HG03342 (cell line): ENCODE results near the gene PTTG1.

Experiments used
- ATAC-seq: cut with Tn5 transposase; IDR thresholded peaks from one replicate; pipeline ENCODE4 v1.9.1; 2021; ENCODE audit warnings: mild to moderate bottlenecking, moderate library complexity; ENCODE audit not compliant: unreplicated experiment

Gene PTTG1

DNA sequence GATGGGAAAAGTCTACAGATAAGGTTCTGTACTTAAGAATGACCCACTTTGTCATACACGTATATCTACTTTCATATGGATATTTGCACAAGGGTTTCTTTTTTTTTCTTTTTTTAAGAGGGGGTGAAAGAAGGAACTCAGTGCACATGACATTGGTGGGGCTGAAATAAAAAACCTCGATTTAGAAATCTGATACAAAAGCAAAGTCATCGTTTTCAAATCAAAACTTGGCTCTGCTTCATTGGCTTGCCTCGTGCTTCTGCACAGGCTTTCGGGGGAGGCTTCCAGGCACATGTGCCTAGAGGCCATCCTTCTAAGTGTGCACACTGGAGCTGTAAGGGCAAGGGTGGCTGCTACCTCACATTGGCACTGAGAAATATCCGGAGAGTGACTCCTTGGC, 31.1 kb downstream of the PTTG1 start:
- ATAC-seq: no peak

DNA sequence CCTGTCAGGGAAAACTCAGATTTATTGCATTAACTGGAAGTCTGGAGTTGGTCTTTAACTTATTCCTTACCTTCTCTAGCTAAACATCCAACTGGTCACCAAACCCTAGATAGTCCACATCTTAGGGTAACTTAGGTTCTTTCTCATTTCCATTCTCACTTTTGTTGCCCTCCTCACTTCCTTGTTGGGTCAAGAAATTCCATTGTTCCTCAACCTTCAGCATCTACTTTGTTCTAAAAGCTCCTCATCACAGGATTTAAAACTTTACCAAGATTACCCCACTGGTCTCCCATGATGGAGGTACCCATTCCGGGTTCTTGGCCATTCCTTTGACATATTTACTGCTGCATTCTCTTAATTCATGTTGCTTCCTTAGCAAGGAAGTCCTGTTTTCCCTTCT, 32.1 kb downstream of the PTTG1 start:
- ATAC-seq: no peak

DNA sequence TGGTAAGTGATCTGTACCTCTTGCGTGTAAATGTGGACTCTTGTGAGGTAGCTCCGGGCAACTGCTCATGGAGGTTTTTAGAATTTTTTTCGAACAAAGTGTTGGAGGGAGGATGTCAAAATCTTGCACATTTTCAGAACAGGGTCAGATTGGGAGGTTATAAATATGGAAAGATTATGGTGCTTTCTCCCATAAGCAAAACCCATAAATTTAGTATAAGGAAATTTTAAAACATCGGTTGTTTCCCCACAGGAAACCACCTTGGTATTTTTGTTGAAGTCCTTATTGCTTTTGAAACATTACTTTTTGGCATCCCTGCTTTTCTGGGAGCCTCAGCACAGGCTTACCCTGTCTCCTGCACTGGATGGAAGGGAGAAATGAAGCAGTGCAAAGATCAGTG, 33.9 kb downstream of the PTTG1 start:
- no peak for ATAC-seq

DNA sequence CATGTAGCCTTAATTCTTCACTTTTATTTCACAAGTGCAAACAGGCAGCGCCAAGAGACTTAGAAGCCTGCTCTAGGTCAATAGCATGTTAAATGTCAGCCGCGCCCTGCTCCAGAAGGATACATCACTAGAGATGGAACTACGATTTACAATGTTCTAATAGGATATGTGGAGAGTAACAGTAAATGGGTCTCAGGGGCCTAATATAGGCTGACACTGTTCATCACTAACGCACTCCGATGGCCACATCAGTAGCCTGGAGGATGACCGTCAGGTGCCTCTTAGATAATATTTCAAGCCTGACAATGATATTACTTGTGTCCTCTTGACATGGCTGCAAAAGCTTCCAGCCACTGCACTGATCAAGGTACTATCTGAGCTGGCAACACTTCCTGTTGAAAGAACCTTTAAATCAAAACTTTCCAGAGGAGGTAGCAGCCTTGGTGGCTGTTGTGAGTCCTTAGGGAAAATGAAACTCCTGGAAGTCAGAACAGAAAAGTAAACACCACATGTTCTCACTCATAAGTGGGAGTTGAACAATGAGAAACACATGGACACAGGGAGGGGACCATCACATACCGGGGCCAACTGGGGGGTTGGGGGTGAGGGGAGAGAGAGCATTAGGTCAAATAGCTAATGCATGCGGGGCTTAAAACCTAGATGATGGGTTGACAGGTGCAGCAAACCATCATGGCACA, 35.0 kb downstream of the PTTG1 start:
- ATAC-seq: no peak

DNA sequence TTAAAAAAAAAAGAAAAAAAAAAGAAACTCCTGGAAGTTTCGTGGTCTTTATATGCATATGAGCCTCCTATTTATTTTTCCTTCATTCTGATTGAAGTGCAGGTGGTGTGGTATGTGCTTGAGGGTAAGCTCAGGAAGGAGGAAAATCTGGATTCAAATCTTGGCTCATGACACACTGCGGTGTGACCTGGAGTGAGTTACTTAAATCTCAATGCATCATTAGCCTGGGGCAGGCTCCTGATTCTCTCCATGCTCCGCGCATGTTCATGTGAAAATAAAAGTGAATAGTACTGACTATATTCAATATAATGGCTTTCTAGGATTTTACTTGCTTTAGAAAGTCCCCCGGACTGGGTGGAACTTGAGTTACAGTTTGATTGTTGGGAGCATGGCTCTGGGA, 35.6 kb downstream of the PTTG1 start:
- no peak for ATAC-seq

DNA sequence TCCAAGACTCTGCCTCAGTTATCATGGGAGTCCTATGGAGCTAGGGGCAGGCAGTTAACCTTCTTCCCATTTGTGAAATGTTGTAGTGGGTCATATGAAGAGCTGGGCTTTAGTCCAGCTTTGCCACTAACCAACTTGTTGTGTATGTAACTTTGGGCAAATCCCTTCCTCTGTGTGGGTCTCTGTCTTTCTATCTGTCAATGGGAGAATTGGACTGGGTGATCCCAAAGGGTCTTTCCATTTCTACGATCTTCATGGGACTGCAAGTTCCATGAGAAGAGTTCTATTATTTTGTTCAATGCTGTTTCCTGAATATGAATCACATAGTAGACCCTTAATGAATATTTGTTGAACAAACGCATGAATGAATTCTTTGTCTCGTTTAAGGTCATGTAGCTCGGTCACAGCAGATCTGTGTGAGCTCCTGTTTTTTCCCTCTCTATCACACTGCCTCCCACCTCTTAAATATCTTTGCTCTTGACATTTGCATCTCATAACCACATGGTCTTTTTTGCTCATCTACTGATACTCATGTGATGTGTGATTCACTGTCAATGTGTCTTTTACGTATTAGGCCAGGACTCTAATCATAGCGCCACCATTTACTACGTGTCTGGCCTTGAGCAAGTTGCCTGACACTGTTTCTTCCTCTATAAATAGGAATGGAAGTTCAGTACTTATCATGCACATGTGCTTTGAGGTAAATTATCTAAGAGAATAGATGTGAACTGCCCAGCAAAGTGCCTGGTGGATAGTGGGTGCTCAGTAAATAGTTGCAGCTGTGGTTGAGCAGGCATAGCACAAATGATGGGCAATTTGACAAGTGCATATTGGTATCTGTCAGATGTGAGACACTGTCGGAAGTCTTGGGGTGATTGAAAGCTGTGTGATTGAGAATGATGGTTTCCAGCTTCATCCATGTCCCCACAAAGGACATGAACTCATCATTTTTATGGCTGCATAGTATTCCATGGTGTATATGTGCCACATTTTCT, 37.4 kb downstream of the PTTG1 start:
- ATAC-seq: peak; percentile 81

DNA sequence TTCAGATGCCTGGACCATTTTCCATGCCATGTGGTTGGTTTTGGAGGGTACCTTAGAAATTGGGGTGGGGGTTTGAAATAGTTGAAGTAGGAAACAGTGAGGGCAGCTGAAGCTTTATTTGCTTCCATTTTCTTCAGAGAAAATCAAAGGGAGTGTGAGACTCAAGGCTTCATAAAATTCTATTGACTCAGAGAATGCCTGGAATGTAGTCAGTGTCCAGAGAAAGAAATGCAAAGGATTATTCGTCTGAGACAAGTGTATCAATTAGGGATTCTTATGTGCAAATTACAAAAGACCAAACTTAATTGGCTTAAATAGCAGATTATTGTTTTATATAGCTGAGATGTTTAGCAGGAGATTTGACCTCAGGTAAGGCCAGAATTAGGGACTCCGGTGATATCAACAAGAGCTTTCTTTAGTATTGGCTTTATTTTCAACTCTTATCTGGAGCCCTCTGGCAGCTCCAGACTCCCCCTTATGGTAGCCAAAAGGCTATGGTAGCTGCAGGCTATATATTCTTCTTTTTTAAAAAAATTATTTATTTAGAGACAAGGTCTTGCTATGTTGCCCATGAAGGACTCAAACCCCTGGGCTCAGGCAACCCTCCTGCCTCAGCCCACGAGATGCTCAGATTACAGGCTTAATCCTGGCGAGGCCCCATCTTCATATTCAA, 38.9 kb downstream of the PTTG1 start:
- ATAC-seq: no peak

DNA sequence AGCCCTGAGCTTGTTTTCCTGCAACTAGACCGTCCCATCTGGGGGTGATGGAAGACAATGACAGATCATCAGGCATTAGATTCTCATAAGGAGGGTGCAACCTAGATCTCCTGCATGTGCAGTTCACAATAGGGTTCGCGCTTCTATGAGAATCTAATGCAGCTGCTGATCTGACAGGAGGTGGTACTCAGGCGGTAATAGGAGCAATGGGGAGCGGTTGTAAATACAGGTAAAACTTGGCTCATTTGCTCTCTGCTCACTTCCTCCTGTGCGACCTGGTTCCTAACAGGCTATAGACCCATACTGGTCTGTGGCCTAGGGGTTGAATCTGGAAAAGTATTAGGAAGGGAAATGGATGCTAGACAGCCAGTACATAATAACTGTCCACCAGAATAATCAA, 39.7 kb downstream of the PTTG1 start:
- ATAC-seq: no peak

DNA sequence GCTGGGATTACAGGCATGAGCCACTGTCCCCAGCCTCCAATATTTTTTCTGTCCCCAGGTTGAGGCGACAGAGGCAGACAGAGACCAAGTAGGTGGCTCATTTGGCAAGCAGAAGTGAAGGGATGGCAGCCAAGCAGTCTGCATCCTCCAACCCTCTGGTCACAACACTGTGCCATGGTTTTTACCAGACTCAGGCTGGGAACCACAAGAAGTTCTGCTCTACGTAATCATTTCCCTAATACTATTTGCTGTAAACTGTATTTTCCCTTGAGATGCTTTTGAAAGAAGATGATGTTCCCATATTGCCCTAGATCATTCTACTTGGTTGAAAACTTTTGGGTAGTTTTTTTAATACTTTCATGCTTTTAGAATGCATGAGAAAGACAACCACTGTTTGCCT, 40.5 kb downstream of the PTTG1 start:
- ATAC-seq: peak; percentile 20

DNA sequence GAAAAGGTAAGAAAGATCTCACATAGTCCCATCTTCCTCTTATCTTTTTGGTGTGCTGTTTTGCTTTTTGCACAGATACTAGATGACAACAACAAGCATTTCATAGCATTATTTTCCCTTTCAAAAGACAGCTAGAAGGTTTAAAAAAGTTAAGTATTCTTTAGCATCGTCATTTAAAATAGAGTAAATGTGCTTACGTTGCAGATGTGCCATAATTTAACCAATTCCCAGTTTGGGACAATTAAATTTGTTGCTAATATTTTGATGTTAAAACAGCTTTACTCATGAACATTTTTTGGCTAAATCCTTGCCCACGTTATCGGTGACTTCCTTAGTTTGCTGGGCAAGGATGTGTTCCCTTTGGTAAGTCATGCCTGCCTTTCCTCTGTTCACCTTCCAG, 41.6 kb downstream of the PTTG1 start:
- no peak for ATAC-seq

DNA sequence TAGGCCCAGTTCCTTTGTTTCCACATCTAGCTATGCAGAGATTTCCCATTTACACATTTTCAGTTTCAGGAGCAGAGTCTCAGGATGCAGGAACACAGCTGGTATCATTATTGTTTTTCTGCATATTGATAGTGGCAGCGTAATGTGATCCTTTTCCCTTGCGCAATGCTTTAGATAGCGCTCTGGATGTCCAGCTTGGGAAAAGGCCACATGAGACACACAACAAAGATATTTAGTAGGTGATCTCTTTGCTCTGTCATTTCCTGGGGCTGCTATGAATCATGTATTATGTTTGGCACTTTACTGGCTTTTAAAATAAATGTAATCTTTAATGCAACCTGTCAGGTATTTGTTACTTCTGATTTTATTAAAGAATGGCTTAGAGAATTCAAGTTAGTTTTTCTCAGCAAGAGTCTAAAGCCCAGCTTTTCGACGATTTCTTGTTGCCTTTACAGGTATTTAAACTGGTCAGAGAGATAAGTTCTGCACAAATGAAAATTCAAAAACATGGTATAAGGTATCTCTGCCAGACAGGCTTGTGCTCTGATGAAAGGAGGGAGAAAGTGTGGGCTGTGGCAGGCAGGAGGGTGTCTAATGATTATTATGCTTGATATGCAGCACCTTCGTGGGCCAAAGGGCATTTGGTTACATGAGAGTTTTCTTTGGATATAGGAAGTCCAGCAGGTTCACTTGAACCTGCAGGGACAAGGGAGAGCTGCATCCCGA, 42.2 kb downstream of the PTTG1 start:
- no peak for ATAC-seq

DNA sequence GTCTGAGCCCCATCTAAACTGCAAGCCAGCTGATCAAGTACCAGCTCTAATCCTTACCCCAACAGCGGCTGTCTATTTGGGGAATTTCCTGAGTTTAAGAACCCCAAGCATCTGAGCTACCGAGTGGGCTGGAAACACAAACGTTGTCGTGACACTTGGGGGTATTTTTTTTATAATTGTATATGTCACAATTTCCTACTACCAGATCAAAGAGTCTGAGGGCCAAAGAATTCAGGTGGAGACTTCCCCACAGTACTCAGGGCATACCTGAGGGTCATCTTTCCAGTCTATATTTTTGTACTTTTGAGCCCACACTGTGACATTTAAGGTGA, 42.8 kb downstream of the PTTG1 start:
- ATAC-seq: no peak

DNA sequence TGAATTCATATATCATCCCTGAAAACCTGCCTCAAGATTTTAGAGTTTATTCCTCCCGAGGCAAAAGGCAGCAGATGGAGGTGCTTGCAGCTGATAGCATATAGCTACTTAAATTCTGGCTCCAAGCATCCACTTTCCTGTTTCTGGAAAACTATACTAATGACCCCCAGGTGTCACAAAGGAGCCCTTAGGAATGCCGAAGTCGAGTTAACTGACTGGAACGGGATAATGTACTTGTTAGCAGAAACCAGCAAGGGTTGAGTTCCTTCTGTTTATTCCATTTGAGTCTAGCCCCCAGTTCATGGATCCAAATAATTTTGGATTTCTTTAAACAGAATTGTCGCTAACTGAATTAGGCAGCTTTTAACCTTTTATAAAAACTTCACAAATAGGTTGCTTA, 44.5 kb downstream of the PTTG1 start:
- ATAC-seq: no peak

DNA sequence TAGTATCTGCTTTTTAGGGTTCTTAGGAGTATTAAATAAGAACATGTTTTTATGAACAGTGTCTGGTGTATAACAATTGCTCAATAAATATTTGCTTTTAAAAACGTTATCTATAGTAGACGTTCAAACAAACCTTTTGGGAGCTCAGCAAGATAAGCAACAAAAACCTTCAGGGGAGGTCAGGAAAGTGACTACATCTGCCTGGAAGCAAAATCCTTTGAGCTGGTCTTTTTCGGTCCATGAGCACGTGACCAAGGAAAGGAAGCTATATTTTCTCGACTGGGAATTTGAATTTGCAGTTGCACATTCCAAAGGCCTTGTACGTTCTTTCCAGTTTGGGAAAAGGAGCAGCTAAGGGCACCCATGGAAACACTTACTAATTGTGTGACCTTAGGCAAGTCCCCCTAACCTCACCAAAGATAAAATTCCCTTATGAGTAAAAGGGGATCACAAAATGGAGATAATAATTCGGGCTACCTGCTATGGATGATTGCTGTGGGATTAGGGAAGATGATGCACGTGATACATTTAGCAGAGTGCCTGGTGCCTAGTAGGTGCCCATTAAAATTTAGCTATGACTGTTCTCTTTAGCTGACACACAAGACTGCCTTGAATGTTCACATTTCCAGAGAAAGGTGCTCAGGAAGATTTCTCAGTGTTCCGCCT, 45.4 kb downstream of the PTTG1 start:
- ATAC-seq: peak; percentile 10

DNA sequence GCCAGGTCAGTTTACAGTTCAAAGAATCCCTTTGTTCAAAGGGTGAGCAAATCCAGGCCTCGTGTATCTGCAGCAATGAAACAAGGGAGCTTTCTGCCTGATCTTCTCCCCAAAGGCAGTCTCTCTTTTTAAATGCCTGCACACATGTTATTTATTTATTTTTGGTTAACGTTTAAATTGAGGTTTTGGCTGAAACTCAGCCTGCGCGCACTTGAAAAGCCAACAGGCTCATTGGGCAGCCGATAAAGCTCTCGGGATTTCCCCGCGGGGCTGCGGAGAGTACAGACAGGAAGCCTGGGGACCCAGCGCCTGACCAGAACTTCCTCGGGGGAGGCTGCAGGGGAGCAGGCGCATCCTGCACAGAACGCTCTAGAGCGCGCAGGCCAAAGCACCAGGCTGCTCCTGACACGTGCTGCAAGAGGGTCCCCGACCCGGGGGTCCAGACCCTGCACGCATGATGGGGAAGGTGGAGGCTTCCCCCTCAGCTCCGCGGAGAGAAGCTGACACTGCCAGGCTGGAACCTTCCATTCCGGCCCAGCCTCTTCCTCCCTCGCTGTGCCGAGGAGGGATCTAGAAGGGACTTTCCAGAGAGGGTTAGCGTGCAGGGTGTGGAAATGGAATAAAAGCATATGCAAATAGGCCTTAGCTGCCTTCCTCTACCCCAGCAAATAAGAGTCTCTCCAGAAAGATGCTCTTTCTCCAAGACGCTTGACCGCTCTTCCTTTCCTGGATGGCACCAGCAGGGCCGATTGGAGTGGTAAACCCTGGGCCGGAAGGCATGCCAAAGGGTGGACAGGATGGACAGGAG, 46.1 kb downstream of the PTTG1 start:
- ATAC-seq: peak; percentile 87

DNA sequence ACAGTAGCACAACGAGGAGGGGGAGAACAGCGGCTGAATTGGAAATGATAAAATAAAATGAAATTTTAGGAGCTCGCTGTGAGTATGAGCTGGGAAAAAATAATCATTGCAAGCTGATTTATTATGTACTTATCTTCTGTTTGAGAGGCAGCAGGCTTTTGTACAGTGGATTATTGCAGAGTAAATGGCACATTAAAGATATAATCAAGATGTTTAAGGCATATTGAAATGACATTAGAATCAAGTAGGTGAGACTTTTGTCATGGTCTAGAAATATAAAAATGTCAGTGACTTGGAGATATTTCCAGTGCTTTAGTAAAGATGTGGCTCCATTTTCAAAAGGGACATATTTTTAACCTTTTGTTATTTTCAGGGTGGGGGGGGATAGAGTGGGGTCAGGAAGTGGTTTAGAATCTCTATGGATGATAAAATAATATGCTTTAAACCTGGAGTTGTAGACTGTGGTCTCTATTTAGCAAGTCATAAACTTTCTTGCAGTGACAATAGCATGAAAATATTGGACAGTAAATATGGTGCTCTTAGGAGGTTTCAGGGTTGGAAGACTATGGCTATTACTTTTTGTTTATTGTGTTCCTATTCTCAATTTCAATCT, 46.8 kb downstream of the PTTG1 start:
- ATAC-seq: no peak

DNA sequence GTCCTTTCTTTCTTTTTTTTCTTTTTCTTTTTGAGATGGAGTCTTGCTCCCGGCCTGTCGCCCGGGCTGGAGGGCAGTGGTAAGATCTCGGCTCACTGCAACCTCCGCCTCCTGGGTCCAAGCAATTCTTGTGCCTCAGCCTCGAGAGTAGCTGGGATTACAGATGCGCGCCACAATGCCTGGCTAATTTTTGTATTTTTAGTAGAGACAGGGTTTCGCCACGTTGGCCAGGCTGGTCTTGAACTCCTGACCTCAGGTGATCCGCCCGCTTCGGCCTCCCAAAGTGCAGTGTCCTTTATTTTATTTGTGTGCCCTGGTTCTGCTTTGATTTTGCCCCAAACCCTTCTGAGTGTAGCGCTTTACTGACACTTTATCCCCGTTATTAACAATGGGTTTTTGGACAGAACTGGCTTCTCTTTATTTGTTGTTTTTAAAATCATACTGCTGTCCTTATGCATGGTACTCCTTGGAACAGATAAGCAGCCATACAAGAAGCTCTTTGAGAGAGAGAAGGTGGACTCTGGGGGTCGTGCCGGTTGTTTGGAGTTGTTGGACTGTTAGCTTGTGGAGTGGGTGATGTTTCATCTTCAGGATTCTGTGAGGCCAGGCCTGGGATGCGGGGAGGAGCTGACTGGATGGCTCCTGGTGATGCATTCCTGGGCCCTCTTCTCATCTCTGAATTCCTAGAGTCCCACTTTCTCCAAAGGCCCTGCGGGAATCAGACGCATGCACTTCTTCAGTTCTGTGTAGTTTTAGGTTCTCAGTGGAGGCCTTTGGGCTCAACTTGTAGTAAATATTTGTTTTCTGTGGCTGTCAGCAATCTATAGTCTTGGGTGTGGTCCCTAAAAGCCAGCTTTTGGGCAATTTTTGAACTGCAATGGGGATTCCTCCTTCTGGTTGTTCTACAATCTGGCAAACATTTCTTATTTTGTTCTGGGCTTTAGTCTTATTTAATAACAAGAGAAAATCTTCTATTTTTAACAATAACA, 47.8 kb downstream of the PTTG1 start:
- no peak for ATAC-seq
